Loucy (cell line): ENCODE results near the gene ASTN2.

Source experiments
- H2AFZ ChIP-seq: fragments of 200-600 bp; sonication (generic); 2 replicates; pipeline ENCODE4 v1.6.0; 2016; ENCODE audit warnings: antibody characterized with exemption, mild to moderate bottlenecking, low read length, moderate library complexity
- H3F3A ChIP-seq: fragments of 200-600 bp; 2 replicates; pipeline ENCODE4 v1.6.0; 2016; ENCODE audit warnings: antibody characterized with exemption, low read depth, mild to moderate bottlenecking
- H3K27me3 ChIP-seq: fragments of 200-600 bp; sonication (generic); 2 replicates; pipeline ENCODE4 v1.6.1; 2014; ENCODE audit warnings: low read length, mild to moderate bottlenecking; ENCODE audit not compliant: insufficient read depth, poor library complexity, severe bottlenecking
- H3K36me3 ChIP-seq: fragments of 200-600 bp; sonication (generic); 2 replicates; pipeline ENCODE4 v1.6.1; 2016; ENCODE audit warnings: low read length; ENCODE audit not compliant: insufficient read depth
- H3K4me1 ChIP-seq: fragments of 200-600 bp; sonication (generic); 2 replicates; pipeline ENCODE4 v1.5.1; 2014; ENCODE audit warnings: low read length, mild to moderate bottlenecking; ENCODE audit not compliant: insufficient read depth, poor library complexity, severe bottlenecking
- H3K4me2 ChIP-seq: fragments of 200-600 bp; sonication (generic); 2 replicates; pipeline ENCODE4 v1.6.0; 2014; ENCODE audit warnings: antibody characterized with exemption, low read length, low read depth, mild to moderate bottlenecking; ENCODE audit not compliant: poor library complexity, severe bottlenecking
- H3K4me3 ChIP-seq: fragments of 200-600 bp; sonication (generic); 2 replicates; pipeline ENCODE4 v1.5.1; 2014; ENCODE audit warnings: low read length, mild to moderate bottlenecking, mixed read lengths; ENCODE audit not compliant: poor library complexity, severe bottlenecking
- H3K79me2 ChIP-seq: fragments of 200-600 bp; sonication (generic); 2 replicates; pipeline ENCODE4 v1.6.1; 2014; ENCODE audit warnings: low read length; ENCODE audit not compliant: insufficient read depth
- H3K9ac ChIP-seq: fragments of 200-600 bp; sonication (generic); 2 replicates; pipeline ENCODE4 v1.6.0; 2014; ENCODE audit warnings: mild to moderate bottlenecking, low read depth, low read length, moderate library complexity; ENCODE audit not compliant: poor library complexity, severe bottlenecking
- H3K9me2 ChIP-seq: fragments of 200-600 bp; sonication (generic); replicated peaks from 2 replicates; pipeline ENCODE4 v1.6.1; 2016; ENCODE audit warnings: low read depth, low read length, mixed read lengths
- H3K9me3 ChIP-seq: fragments of 200-600 bp; sonication (generic); 2 replicates; pipeline ENCODE4 v1.6.1; 2014; ENCODE audit warnings: mild to moderate bottlenecking, antibody characterized with exemption, low read length, low read depth; ENCODE audit not compliant: insufficient read depth
- H4K20me1 ChIP-seq: fragments of 200-600 bp; sonication (generic); 2 replicates; pipeline ENCODE4 v1.6.0; 2014; ENCODE audit warnings: antibody characterized with exemption, low read length, mild to moderate bottlenecking; ENCODE audit not compliant: insufficient read depth, poor library complexity, severe bottlenecking
- CTCF ChIP-seq: fragments of 200-600 bp; sonication (generic); conservative IDR thresholded peaks from 2 replicates; pipeline ENCODE4 v1.5.1; 2014; ENCODE audit warnings: mild to moderate bottlenecking, antibody characterized with exemption, low read length
- EZH2phosphoT487 ChIP-seq: fragments of 200-600 bp; IDR thresholded peaks from 2 replicates; pipeline ENCODE4 v1.6.1; 2018; ENCODE audit warnings: antibody characterized with exemption, mild to moderate bottlenecking, moderate library complexity, borderline replicate concordance

The ASTN2 gene

GRCh38 chr9:117018966-117019617, 395.8 kb downstream of the ASTN2 start:
- TF ChIP-seq CTCF: no peak
- TF ChIP-seq EZH2phosphoT487: no peak
- no peak overlapping the region for H3K4me3 ChIP-seq
- no peaks in the 10 kb centered on the region for H3K27me3 ChIP-seq
- H3K9ac ChIP-seq: no peak overlapping the region
- no peaks in the 10 kb centered on the region for H3K9me3 ChIP-seq
- H3F3A ChIP-seq: no peaks in the 10 kb centered on the region
- H3K4me2 ChIP-seq: no peak overlapping the region
- no peaks in the 10 kb centered on the region for H3K4me1 ChIP-seq
- no peaks in the 10 kb centered on the region for H4K20me1 ChIP-seq
- no peaks in the 10 kb centered on the region for H3K79me2 ChIP-seq
- H3K9me2 ChIP-seq: no peaks in the 10 kb centered on the region
- H3K36me3 ChIP-seq: no peaks in the 10 kb centered on the region
- no peak overlapping the region for H2AFZ ChIP-seq

GRCh38 chr9:117017414-117017985, 397.4 kb downstream of the ASTN2 start:
- TF ChIP-seq CTCF (no peak), EZH2phosphoT487 (no peak)

DNA sequence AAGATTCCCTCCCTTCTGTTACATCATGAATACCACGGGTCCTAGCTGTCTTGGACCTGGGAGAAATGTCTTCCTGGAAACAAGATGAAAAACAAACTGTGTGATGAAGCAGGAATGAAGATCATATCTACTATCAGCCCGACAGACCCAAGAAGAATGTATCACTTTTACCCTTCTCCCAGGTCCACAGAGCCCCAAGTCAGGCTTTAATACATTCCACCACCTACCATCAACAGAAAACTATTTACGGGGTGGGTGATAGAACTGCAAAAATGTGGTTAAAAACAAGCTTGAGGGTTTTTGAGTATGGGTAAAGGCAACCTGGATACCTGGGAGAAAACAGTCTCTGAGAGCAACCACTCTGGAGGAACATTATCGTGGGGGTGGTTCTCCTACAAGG, 400.8 kb downstream of the ASTN2 start:
- H3K4me2 ChIP-seq: no peak overlapping the region
- peaks cover 4% of the 10 kb centered on the region; the same call in 1 of the 2 replicates for H3K9me3 ChIP-seq
- H3K4me1 ChIP-seq: no peaks in the 10 kb centered on the region

More at GRCh38 chr9:117017414-117017985, 397.4 kb downstream of the ASTN2 start:
- Histone ChIP-seq H3K4me1 (no peaks in the 10 kb centered on the region), H3K79me2 (no peaks in the 10 kb centered on the region), H3K9me3 (peaks cover 3% of the 10 kb centered on the region; the same call in 1 of the 2 replicates), H3K4me3 (no peak overlapping the region), H3K4me2 (no peak overlapping the region), H3K9me2 (no peaks in the 10 kb centered on the region), H3F3A (no peaks in the 10 kb centered on the region), H4K20me1 (no peaks in the 10 kb centered on the region), H3K36me3 (no peaks in the 10 kb centered on the region), H3K9ac (no peak overlapping the region), H2AFZ (no peak overlapping the region), H3K27me3 (no peaks in the 10 kb centered on the region)

More for the DNA sequence above, 400.8 kb downstream of the ASTN2 start:
- H3K36me3 ChIP-seq: no peaks in the 10 kb centered on the region
- H4K20me1 ChIP-seq: no peaks in the 10 kb centered on the region
- no peak overlapping the region for H3K9ac ChIP-seq
- no peak for TF ChIP-seq CTCF
- no peak for TF ChIP-seq EZH2phosphoT487
- no peaks in the 10 kb centered on the region for H3K27me3 ChIP-seq
- no peak overlapping the region for H2AFZ ChIP-seq
- no peaks in the 10 kb centered on the region for H3K79me2 ChIP-seq
- no peaks in the 10 kb centered on the region for H3K9me2 ChIP-seq
- no peak overlapping the region for H3K4me3 ChIP-seq
- no peaks in the 10 kb centered on the region for H3F3A ChIP-seq
